ENCODE measurements around the gene IFNL4.

GRCh38 chr19:39203372-39204341 is 45.0 kb downstream of the IFNL4 start, which contains the start of gene SYCN:
- TF ChIP-seq ZNF274 (IDR thresholded peaks at IDR 0.05; ENCODE audit: insufficient read depth, insufficient read length) (no peak), KDM1A (IDR thresholded peaks at IDR 0.05; ENCODE audit: borderline replicate concordance) (no peak), SMARCA5 (IDR thresholded peaks at IDR 0.05) (no peak)
- TF ChIP-seq, protein P1, sequence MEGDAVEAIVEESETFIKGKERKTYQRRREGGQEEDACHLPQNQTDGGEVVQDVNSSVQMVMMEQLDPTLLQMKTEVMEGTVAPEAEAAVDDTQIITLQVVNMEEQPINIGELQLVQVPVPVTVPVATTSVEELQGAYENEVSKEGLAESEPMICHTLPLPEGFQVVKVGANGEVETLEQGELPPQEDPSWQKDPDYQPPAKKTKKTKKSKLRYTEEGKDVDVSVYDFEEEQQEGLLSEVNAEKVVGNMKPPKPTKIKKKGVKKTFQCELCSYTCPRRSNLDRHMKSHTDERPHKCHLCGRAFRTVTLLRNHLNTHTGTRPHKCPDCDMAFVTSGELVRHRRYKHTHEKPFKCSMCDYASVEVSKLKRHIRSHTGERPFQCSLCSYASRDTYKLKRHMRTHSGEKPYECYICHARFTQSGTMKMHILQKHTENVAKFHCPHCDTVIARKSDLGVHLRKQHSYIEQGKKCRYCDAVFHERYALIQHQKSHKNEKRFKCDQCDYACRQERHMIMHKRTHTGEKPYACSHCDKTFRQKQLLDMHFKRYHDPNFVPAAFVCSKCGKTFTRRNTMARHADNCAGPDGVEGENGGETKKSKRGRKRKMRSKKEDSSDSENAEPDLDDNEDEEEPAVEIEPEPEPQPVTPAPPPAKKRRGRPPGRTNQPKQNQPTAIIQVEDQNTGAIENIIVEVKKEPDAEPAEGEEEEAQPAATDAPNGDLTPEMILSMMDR (IDR thresholded peaks at IDR 0.05 in 2 of 3, conservative IDR thresholded peaks at IDR 0.05 in 1 of 3; ENCODE audit: control insufficient read depth in 2 of 3, extremely low read depth in 1 of 3, insufficient read depth in 1 of 3, low read depth in 3 of 3, low read length in 3 of 3) = no peak
